ENCODE measurements around the gene FAM181B. TPM values are rescaled to one million over a fixed set of nuclear protein-coding genes. Genes with fewer than 3 reads are reported as not detected.

The FAM181B gene
- total and polyA plus RNA-seq, 2 of the 13 experiments (the other 11 are each of a cell fraction or from before 2014, with no cell fraction given) = not detected

GRCh38 chr11:82747471-82747870, 13.8 kb upstream of the FAM181B start (continued):
- TF ChIP-seq REPIN1 (CRISPR knock-in tag; IDR thresholded peaks at IDR 0.05; ENCODE audit: borderline replicate concordance, low read depth) (no peak), TBP (CRISPR knock-in tag; IDR thresholded peaks at IDR 0.05) (no peak), MTA3 (CRISPR knock-in tag; IDR thresholded peaks at IDR 0.05) (no peak), BHLHE40 (IDR thresholded peaks at IDR 0.05; ENCODE audit: low read length) (no peak)

DNA sequence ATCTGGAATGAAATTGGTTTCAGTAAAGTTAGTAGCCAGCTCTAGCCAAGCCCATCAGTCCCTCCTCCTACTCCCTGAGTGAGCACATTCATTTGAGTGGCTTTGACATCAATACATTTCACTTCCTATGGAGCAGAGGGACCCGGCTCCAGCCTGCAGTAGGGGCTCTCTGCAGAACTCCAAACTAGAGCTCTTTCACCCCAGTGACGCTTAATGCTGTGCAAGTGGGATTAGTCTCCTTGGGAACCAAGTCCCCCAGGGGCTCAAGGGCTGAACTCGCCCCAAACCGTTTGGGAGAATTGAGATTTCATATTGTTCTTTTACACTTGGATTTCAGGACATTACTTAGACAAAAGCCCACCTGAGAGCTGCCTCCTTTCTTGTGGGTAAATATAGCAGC, 4.4 kb upstream of the FAM181B start:
- no peak for TF ChIP-seq NFYC (CRISPR knock-in tag; IDR thresholded peaks at IDR 0.05)
- no peak for TF ChIP-seq ZNF256 (CRISPR knock-in tag; conservative IDR thresholded peaks at IDR 0.05)
- TF ChIP-seq HNRNPLL (IDR thresholded peaks at IDR 0.05; ENCODE audit: low read depth, low read length, poor library complexity, severe bottlenecking) = no peak
- TF ChIP-seq ONECUT2 (CRISPR knock-in tag; IDR thresholded peaks at IDR 0.05) = no peak
- TF ChIP-seq NAIF1 (CRISPR knock-in tag; IDR thresholded peaks at IDR 0.05; ENCODE audit: borderline replicate concordance) = no peak
- no peaks in the 10 kb centered on the region for H3K9me3 ChIP-seq (ENCODE audit: low read length)
- H3K27ac ChIP-seq (ENCODE audit: extremely low read length, insufficient read depth, low read length) = no peak overlapping the region
- 8% methylated on average over 2 of the region's 4 CpGs for WGBS (ENCODE audit: low lambda C conversion rate)
- no peak overlapping the region for H3K4me2 ChIP-seq (ENCODE audit: low read depth, low read length)
- intact Hi-C loops (cut with micrococcal nuclease; ENCODE audit: unreplicated experiment) = no loop called here
- DNase-seq (ENCODE audit: low spot score) (no peak), ATAC-seq (no peak), FAIRE-seq (no peak)
- H3K27me3 ChIP-seq (ENCODE audit: control insufficient read depth in 1 of 2, insufficient read depth in 2 of 2, low read length in 2 of 2) = peaks cover 2 to 20% of the 10 kb centered on the region in 2 experiments; a peak in 4 of 5 replicates
- in situ Hi-C loops (cut with HindIII; ENCODE audit: extremely low pct_ligation_motif_present, low pct_unique_long_range_greater_than_20kb) = no loop called here
- H3K36me3 ChIP-seq (replicated peaks in 1 of 2; ENCODE audit: control insufficient read depth in 1 of 2, insufficient read depth in 2 of 2, low read length in 2 of 2) = no peaks in the 10 kb centered on the region
- no TSS peak for BruUV-seq (replicated peaks)
- H3K4me1 ChIP-seq (ENCODE audit: insufficient read depth, low read length) = peaks cover 5% of the 10 kb centered on the region; the same call in 1 of the 2 replicates
- CTCF ChIA-PET (ENCODE audit: low intra/inter-chr PET ratio, low total read pairs) = no interaction called here
- POLR2A ChIA-PET = no interaction called here
- H2AFZ ChIP-seq (ENCODE audit: low read length) = no peak overlapping the region
- H3K4me3 ChIP-seq (replicated peaks in 1 of 3; ENCODE audit: insufficient read depth in 1 of 3, low read depth in 2 of 3, low read length in 3 of 3) = no peak overlapping the region
- H3K79me2 ChIP-seq (ENCODE audit: insufficient read depth, low read length) = no peaks in the 10 kb centered on the region
- no peak overlapping the region for H3K9ac ChIP-seq (ENCODE audit: insufficient read depth, low read depth, low read length)
- no peaks in the 10 kb centered on the region for H4K20me1 ChIP-seq (ENCODE audit: insufficient read depth, low read length)

All from HepG2 (cell line).